OCI-LY1 (cell line): Measurements from ENCODE around the gene FGF4.

Experiments used
- H2AFZ ChIP-seq: fragments of 200-600 bp; sonication (generic), shearing (Covaris generic); 2 replicates; pipeline ENCODE4 v1.6.0; 2014; ENCODE audit warnings: antibody characterized with exemption, mild to moderate bottlenecking, low read length
- H3F3A ChIP-seq: fragments of 200-600 bp; sonication (generic), shearing (Covaris generic); 2 replicates; pipeline ENCODE4 v1.6.0; 2014; ENCODE audit warnings: mild to moderate bottlenecking, antibody characterized with exemption, low read length, moderate library complexity; ENCODE audit not compliant: insufficient read depth
- H3K27ac ChIP-seq: fragments of 200-600 bp; sonication (generic); 2 replicates; pipeline ENCODE4 v1.5.1; 2014; ENCODE audit warnings: low read length, mixed run types, mild to moderate bottlenecking, low read depth; ENCODE audit not compliant: poor library complexity, severe bottlenecking
- H3K27me3 ChIP-seq: fragments of 200-600 bp; sonication (generic); 2 replicates; pipeline ENCODE4 v1.6.0; 2014; ENCODE audit warnings: antibody characterized with exemption, mild to moderate bottlenecking, low read length, moderate library complexity; ENCODE audit not compliant: insufficient read depth
- H3K36me3 ChIP-seq: fragments of 200-600 bp; sonication (generic); 2 replicates; pipeline ENCODE4 v1.6.1; 2014; ENCODE audit warnings: mild to moderate bottlenecking, antibody characterized with exemption, low read length, moderate library complexity, mixed read lengths; ENCODE audit not compliant: insufficient read depth
- H3K4me1 ChIP-seq: fragments of 200-600 bp; sonication (generic); 2 replicates; pipeline ENCODE4 v1.5.1; 2014; ENCODE audit warnings: mild to moderate bottlenecking, low read length, moderate library complexity; ENCODE audit not compliant: insufficient read depth, severe bottlenecking
- H3K4me2 ChIP-seq: fragments of 200-600 bp; sonication (generic), shearing (Covaris generic); 2 replicates; pipeline ENCODE4 v1.6.1; 2014; ENCODE audit warnings: low read length
- H3K4me3 ChIP-seq: fragments of 200-600 bp; sonication (generic); 2 replicates; pipeline ENCODE4 v1.5.1; 2014; ENCODE audit warnings: low read length, low read depth, mild to moderate bottlenecking, mixed read lengths; ENCODE audit not compliant: poor library complexity, severe bottlenecking
- H3K79me2 ChIP-seq: fragments of 200-600 bp; shearing (Covaris generic); 2 replicates; pipeline ENCODE4 v1.6.1; 2016; ENCODE audit warnings: mixed run types, low read length, mixed read lengths; ENCODE audit not compliant: insufficient read depth
- H3K9ac ChIP-seq: fragments of 200-600 bp; sonication (generic), shearing (Covaris generic); 2 replicates; pipeline ENCODE4 v1.6.1; 2014; ENCODE audit warnings: mild to moderate bottlenecking, low read length, mixed read lengths
- H3K9me2 ChIP-seq: fragments of 200-600 bp; sonication (generic), shearing (Covaris generic); 2 replicates; pipeline ENCODE4 v1.6.1; 2014; ENCODE audit warnings: low read depth, mild to moderate bottlenecking, low read length, mixed read lengths
- H3K9me3 ChIP-seq: fragments of 200-600 bp; shearing (Covaris generic); 2 replicates; pipeline ENCODE4 v1.6.1; 2014; ENCODE audit warnings: low read length, mixed read lengths
- H4K20me1 ChIP-seq: fragments of 200-600 bp; sonication (generic), shearing (Covaris generic); 2 replicates; pipeline ENCODE4 v1.6.0; 2016; ENCODE audit warnings: mild to moderate bottlenecking, low read length; ENCODE audit not compliant: insufficient read depth
- EZH2 ChIP-seq: fragments of 200-600 bp; sonication (generic), shearing (Covaris generic); IDR thresholded peaks from 2 replicates; pipeline ENCODE4 v1.8.0; 2017; ENCODE audit warnings: borderline replicate concordance, mixed run types, mild to moderate bottlenecking, antibody characterized with exemption, low read length, moderate library complexity, mixed read lengths
- TF ChIP-seq, protein P1 (sequence below): fragments of 200-600 bp; sonication (generic), shearing (Covaris generic); IDR thresholded peaks from 2 replicates; pipeline ENCODE4 v1.5.1; 2017; ENCODE audit warnings: mild to moderate bottlenecking, antibody characterized with exemption, low read length, moderate library complexity, mixed read lengths

The FGF4 gene

DNA sequence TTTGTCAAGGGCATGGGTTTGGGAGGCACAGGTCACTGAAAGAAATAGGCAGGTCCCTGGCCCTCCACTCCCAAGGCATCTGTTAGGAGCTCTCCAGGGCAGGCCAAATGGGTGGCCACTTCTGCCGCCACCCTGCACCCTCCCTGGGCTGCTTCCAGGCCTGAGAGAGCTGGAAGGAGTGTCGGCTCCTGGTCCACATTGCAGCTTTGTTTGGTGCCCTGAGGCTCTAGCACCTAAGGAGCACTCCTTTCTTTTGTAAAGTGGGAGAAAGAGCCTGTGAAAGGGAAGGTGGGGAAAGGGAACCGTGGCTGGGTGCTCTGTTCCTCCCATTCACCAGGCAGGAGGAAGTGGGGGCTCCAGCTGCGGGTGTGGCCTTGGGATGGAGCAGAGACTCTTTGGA, 12.3 kb upstream of the FGF4 start:
- no peak overlapping the region for H3K4me3 ChIP-seq
- no peaks in the 10 kb centered on the region for H3K4me1 ChIP-seq
- no peaks in the 10 kb centered on the region for H3K9me2 ChIP-seq
- H3K79me2 ChIP-seq = no peaks in the 10 kb centered on the region
- H3K4me2 ChIP-seq = no peak overlapping the region
- H3K27ac ChIP-seq = no peak overlapping the region
- H3K27me3 ChIP-seq = peaks cover 21% of the 10 kb centered on the region; the same call in 1 of the 2 replicates
- H2AFZ ChIP-seq = no peak overlapping the region
- H3F3A ChIP-seq = no peaks in the 10 kb centered on the region
- H3K9me3 ChIP-seq = no peaks in the 10 kb centered on the region
- no peak for TF ChIP-seq EZH2
- TF ChIP-seq, protein P1, sequence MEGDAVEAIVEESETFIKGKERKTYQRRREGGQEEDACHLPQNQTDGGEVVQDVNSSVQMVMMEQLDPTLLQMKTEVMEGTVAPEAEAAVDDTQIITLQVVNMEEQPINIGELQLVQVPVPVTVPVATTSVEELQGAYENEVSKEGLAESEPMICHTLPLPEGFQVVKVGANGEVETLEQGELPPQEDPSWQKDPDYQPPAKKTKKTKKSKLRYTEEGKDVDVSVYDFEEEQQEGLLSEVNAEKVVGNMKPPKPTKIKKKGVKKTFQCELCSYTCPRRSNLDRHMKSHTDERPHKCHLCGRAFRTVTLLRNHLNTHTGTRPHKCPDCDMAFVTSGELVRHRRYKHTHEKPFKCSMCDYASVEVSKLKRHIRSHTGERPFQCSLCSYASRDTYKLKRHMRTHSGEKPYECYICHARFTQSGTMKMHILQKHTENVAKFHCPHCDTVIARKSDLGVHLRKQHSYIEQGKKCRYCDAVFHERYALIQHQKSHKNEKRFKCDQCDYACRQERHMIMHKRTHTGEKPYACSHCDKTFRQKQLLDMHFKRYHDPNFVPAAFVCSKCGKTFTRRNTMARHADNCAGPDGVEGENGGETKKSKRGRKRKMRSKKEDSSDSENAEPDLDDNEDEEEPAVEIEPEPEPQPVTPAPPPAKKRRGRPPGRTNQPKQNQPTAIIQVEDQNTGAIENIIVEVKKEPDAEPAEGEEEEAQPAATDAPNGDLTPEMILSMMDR = no peak
- H3K9ac ChIP-seq = no peak overlapping the region
- no peaks in the 10 kb centered on the region for H4K20me1 ChIP-seq
- no peaks in the 10 kb centered on the region for H3K36me3 ChIP-seq

DNA sequence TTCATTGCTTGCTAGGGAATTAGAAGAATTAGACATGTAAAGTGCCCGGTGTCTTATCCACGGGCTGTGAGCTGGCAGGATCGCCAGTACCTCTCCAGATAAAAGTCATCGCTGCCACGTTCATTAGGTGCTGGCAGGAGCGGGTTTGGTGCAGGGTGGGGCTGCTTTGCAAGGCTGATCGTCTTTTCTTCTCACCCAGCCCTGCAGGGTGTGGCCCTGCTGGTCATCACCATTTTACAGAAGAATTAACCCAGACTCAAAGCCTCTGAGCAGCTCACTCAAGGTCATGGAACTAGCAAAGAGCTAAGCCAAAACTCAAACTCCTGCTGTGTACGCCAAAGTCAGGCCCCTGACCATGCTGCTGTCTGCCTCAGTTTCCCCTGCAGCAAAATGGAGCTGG, 6.1 kb upstream of the FGF4 start:
- no peak overlapping the region for H3K9ac ChIP-seq
- TF ChIP-seq, protein P1 = no peak
- TF ChIP-seq EZH2 = no peak
- no peaks in the 10 kb centered on the region for H4K20me1 ChIP-seq
- no peaks in the 10 kb centered on the region for H3K27me3 ChIP-seq
- no peak overlapping the region for H3K27ac ChIP-seq
- no peak overlapping the region for H3K4me2 ChIP-seq
- no peak overlapping the region for H2AFZ ChIP-seq
- no peaks in the 10 kb centered on the region for H3K79me2 ChIP-seq
- H3K4me3 ChIP-seq = no peak overlapping the region
- H3K36me3 ChIP-seq = no peaks in the 10 kb centered on the region
- H3K4me1 ChIP-seq = no peaks in the 10 kb centered on the region
- no peaks in the 10 kb centered on the region for H3K9me3 ChIP-seq
- no peaks in the 10 kb centered on the region for H3K9me2 ChIP-seq
- no peaks in the 10 kb centered on the region for H3F3A ChIP-seq

DNA sequence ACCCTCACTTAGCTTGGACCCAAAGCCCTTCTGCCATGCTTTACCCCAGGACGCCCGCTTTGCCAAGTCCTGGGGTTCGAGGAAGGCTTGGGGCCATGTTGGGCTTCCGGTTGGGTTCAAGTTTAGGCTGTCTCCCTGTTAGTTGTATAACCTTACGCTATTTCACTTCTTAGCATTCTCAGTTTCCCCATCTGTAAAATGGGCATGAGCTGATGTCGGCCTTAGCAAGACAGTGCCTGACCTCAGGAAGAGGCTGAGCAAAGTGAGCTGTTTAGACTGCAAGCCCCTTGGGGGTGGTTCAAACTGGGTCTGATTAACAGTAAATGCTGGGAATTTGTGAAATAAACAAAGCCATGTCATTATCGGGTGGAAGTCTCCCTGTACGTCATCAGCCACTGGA, 3.2 kb upstream of the FGF4 start:
- Histone ChIP-seq H3F3A (no peaks in the 10 kb centered on the region), H2AFZ (no peak overlapping the region), H3K36me3 (no peaks in the 10 kb centered on the region), H3K4me3 (no peak overlapping the region), H3K9me2 (no peaks in the 10 kb centered on the region), H3K9me3 (no peaks in the 10 kb centered on the region), H4K20me1 (no peaks in the 10 kb centered on the region), H3K4me1 (no peaks in the 10 kb centered on the region), H3K79me2 (no peaks in the 10 kb centered on the region), H3K9ac (no peak overlapping the region), H3K27ac (no peak overlapping the region), H3K4me2 (no peak overlapping the region), H3K27me3 (no peaks in the 10 kb centered on the region)
- TF ChIP-seq, protein P1 = no peak
- no peak for TF ChIP-seq EZH2
